ENCODE measurements around the gene HNRNPCL1.
"Not testable (repeated sequence)": the region's sequence is repeated elsewhere in the genome, so short reads cannot be mapped to it uniquely, and the experiment has no call there.

DNA sequence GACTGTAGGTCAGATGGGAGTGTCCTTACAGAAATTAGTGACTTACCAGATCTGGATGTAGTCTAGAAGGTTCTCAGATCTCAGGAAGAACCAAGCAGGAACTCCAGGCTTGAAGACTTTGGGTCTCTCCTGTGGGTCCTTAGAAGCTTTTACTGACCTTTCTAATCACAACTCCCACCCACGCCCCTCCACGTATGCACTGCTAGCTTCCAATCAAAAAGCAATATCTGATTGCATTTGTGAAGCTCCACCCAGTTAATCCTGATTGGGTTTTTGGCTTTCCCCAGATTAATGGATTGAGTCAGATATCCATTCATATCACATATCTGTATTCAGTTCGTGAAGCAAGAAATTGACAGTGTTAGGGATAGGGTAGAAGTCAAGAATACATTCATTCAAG lies 37.6 kb upstream of the HNRNPCL1 start, which contains the start of gene PRAMEF4:
- TF ChIP-seq, protein P1, sequence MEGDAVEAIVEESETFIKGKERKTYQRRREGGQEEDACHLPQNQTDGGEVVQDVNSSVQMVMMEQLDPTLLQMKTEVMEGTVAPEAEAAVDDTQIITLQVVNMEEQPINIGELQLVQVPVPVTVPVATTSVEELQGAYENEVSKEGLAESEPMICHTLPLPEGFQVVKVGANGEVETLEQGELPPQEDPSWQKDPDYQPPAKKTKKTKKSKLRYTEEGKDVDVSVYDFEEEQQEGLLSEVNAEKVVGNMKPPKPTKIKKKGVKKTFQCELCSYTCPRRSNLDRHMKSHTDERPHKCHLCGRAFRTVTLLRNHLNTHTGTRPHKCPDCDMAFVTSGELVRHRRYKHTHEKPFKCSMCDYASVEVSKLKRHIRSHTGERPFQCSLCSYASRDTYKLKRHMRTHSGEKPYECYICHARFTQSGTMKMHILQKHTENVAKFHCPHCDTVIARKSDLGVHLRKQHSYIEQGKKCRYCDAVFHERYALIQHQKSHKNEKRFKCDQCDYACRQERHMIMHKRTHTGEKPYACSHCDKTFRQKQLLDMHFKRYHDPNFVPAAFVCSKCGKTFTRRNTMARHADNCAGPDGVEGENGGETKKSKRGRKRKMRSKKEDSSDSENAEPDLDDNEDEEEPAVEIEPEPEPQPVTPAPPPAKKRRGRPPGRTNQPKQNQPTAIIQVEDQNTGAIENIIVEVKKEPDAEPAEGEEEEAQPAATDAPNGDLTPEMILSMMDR (conservative IDR thresholded peaks at IDR 0.05): not testable (repeated sequence)
- TF ChIP-seq EZH2 (IDR thresholded peaks at IDR 0.05; ENCODE audit: low read depth): not testable (repeated sequence)

Data from PC-9 (cell line).